HEK293T (cell line): ENCODE data around the gene EPB41L2.

Experiments used
- ARNT ChIP-seq: fragments of 450-650 bp; IDR thresholded peaks from 2 replicates; pipeline ENCODE4 v1.6.1; 2017; ENCODE audit warnings: mild to moderate bottlenecking
- BHLHE40 ChIP-seq: fragments of 450-650 bp; IDR thresholded peaks from 2 replicates; pipeline ENCODE4 v1.6.1; 2016; ENCODE audit warnings: mild to moderate bottlenecking, moderate library complexity, borderline replicate concordance
- CTBP1 ChIP-seq: fragments of 450-650 bp; IDR thresholded peaks from 2 replicates; pipeline ENCODE4 v1.6.1; 2016; ENCODE audit warnings: borderline replicate concordance
- ELF4 ChIP-seq: fragments of 450-650 bp; IDR thresholded peaks from 2 replicates; pipeline ENCODE4 v1.6.1; 2017; ENCODE audit warnings: antibody characterized with exemption
- FOXK2 ChIP-seq: fragments of 450-650 bp; IDR thresholded peaks from 2 replicates; pipeline ENCODE4 v1.6.1; 2016; ENCODE audit warnings: mild to moderate bottlenecking
- FOXM1 ChIP-seq: fragments of 450-650 bp; IDR thresholded peaks from 2 replicates; pipeline ENCODE4 v1.6.1; 2017; ENCODE audit warnings: mild to moderate bottlenecking, borderline replicate concordance
- HDGF ChIP-seq: fragments of 450-650 bp; IDR thresholded peaks from 2 replicates; pipeline ENCODE4 v1.6.1; 2017; ENCODE audit warnings: antibody characterized with exemption, borderline replicate concordance
- PKNOX1 ChIP-seq: fragments of 450-650 bp; IDR thresholded peaks from 2 replicates; pipeline ENCODE4 v1.6.1; 2016
- SP1 ChIP-seq: fragments of 450-650 bp; IDR thresholded peaks from 2 replicates; pipeline ENCODE4 v1.6.1; 2017
- SUZ12 ChIP-seq: fragments of 450-650 bp; IDR thresholded peaks from 2 replicates; pipeline ENCODE4 v1.6.1; 2016; ENCODE audit warnings: mild to moderate bottlenecking
- TARDBP ChIP-seq: fragments of 450-650 bp; IDR thresholded peaks from 2 replicates; pipeline ENCODE4 v1.6.1; 2016

GRCh38 chr6:130982941-130983456, 80.0 kb downstream of the EPB41L2 start:
- no peak for TF ChIP-seq HDGF
- no peak for TF ChIP-seq SP1
- no peak for TF ChIP-seq ARNT
- no peak for TF ChIP-seq SUZ12
- TF ChIP-seq FOXM1: no peak
- no peak for TF ChIP-seq BHLHE40
- TF ChIP-seq CTBP1: no peak
- no peak for TF ChIP-seq FOXK2
- no peak for TF ChIP-seq ELF4
- TF ChIP-seq PKNOX1: no peak
- TF ChIP-seq TARDBP: no peak
